ENCODE data around the gene RCOR2.

GRCh38 chr11:63862923-63863322 lies 54.0 kb downstream of the RCOR2 start:
- TF ChIP-seq POLR2AphosphoS5 (IDR thresholded peaks at IDR 0.05): no peak
- TF ChIP-seq, protein P1, sequence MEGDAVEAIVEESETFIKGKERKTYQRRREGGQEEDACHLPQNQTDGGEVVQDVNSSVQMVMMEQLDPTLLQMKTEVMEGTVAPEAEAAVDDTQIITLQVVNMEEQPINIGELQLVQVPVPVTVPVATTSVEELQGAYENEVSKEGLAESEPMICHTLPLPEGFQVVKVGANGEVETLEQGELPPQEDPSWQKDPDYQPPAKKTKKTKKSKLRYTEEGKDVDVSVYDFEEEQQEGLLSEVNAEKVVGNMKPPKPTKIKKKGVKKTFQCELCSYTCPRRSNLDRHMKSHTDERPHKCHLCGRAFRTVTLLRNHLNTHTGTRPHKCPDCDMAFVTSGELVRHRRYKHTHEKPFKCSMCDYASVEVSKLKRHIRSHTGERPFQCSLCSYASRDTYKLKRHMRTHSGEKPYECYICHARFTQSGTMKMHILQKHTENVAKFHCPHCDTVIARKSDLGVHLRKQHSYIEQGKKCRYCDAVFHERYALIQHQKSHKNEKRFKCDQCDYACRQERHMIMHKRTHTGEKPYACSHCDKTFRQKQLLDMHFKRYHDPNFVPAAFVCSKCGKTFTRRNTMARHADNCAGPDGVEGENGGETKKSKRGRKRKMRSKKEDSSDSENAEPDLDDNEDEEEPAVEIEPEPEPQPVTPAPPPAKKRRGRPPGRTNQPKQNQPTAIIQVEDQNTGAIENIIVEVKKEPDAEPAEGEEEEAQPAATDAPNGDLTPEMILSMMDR (IDR thresholded peaks at IDR 0.05): no peak
- no peak for TF ChIP-seq POLR2A (IDR thresholded peaks at IDR 0.05; ENCODE audit: low read depth)

Data from esophagus muscularis mucosa (tissue), 3 donors.